Natural killer cell treated with Interleukin-12 subunit alpha and Interleukin-12 subunit beta and Interleukin-15 and Interleukin-18, amount 100 ng/mL, for 72 hours (primary cell): ENCODE measurements around the gene MYLK2. TPM values are rescaled to one million over a fixed set of nuclear protein-coding genes. Genes with fewer than 3 reads are reported as not detected.

ENCODE experiments used
- ATAC-seq, 2 donors: fragments of 150-1000 bp; cut with Tn5 transposase in 1 of 2; sonication (Bioruptor Pico), chemical (Tn5 transposase) in 1 of 2; 2 replicates each; pipeline ENCODE4 v1.10.0; 2021
- DNase-seq: peaks from one replicate; pipeline ENCODE4 v3.0.0; 2022; ENCODE audit warnings: low spot score
- H3K27ac Mint-ChIP-seq, 2 donors: 1 replicate in 1 of 2; 2 replicates in 1 of 2; pipeline ENCODE4 v1.8.0; 2022; ENCODE audit warnings: mixed read lengths in 2 of 2, mild to moderate bottlenecking in 1 of 2, moderate library complexity in 1 of 2
- H3K27me3 Mint-ChIP-seq, 2 donors: 1 replicate in 1 of 2; 2 replicates in 1 of 2; pipeline ENCODE4 v1.8.0; 2022; ENCODE audit warnings: mixed read lengths in 2 of 2
- H3K36me3 Mint-ChIP-seq: one replicate; pipeline ENCODE4 v1.8.0; 2022; ENCODE audit warnings: mixed read lengths
- H3K4me1 Mint-ChIP-seq, 2 donors: 1 replicate in 1 of 2; 2 replicates in 1 of 2; pipeline ENCODE4 v1.8.0; 2022; ENCODE audit warnings: low read depth in 2 of 2, mixed read lengths in 2 of 2, mild to moderate bottlenecking in 1 of 2
- H3K4me3 Mint-ChIP-seq: one replicate; pipeline ENCODE4 v1.8.0; 2022; ENCODE audit warnings: mixed read lengths
- H3K9me3 Mint-ChIP-seq: 2 replicates; pipeline ENCODE4 v1.8.0; 2022; ENCODE audit warnings: mixed read lengths
- total RNA-seq, 2 donors: library from RNA; stranded (reverse); gene quantifications; one replicate each; pipeline ENCODE4 v1.2.3, GENCODE V29; 2022

Gene MYLK2
- total RNA-seq, 2 donors from 2014 or later = 0.98 to 1.8 TPM

GRCh38 chr20:31870726-31871617 is 51.8 kb downstream of the MYLK2 start:
- DNase-seq (no peak), ATAC-seq (no peak)
- Mint-ChIP-seq H3K4me1 (peaks cover 11 to 15% of the 10 kb centered on the region in 2 donors), H3K27me3 (peaks cover 47 to 56% of the 10 kb centered on the region in 2 donors), H3K9me3 (no peaks in the 10 kb centered on the region), H3K36me3 (no peaks in the 10 kb centered on the region), H3K27ac (no peak overlapping the region), H3K4me3 (peak overlapping the region; percentile 82)

GRCh38 chr20:31871618-31871954 is 52.4 kb downstream of the MYLK2 start:
- Mint-ChIP-seq H3K36me3 (no peaks in the 10 kb centered on the region), H3K4me1 (peaks cover 11 to 15% of the 10 kb centered on the region in 2 donors), H3K27ac (no peak overlapping the region), H3K9me3 (no peaks in the 10 kb centered on the region), H3K27me3 (peaks cover 47 to 56% of the 10 kb centered on the region in 2 donors), H3K4me3 (peak overlapping the region; percentile 82)
- no peak for DNase-seq
- ATAC-seq = no peak

- H3K4me1 Mint-ChIP-seq = peaks cover 11 to 15% of the 10 kb centered on the region in 2 donors
- DNase-seq (no peak), ATAC-seq (no peak)
- H3K27me3 Mint-ChIP-seq = peaks cover 47 to 56% of the 10 kb centered on the region in 2 donors
- no peak overlapping the region for H3K27ac Mint-ChIP-seq
- H3K9me3 Mint-ChIP-seq = no peaks in the 10 kb centered on the region
- no peaks in the 10 kb centered on the region for H3K36me3 Mint-ChIP-seq
- H3K4me3 Mint-ChIP-seq = no peak overlapping the region
Measured at GRCh38 chr20:31872406-31872805, 53.2 kb downstream of the MYLK2 start.

- no peaks in the 10 kb centered on the region for H3K36me3 Mint-ChIP-seq
- no peak for DNase-seq
- ATAC-seq = no peak
- no peaks in the 10 kb centered on the region for H3K9me3 Mint-ChIP-seq
- peaks cover 11 to 14% of the 10 kb centered on the region in 2 donors for H3K4me1 Mint-ChIP-seq
- H3K4me3 Mint-ChIP-seq = no peak overlapping the region
- no peak overlapping the region for H3K27ac Mint-ChIP-seq
- H3K27me3 Mint-ChIP-seq = peaks cover 32 to 37% of the 10 kb centered on the region in 2 donors
Measured at GRCh38 chr20:31875671-31876070, 56.5 kb downstream of the MYLK2 start.

GRCh38 chr20:31877684-31878083 is 58.5 kb downstream of the MYLK2 start:
- Mint-ChIP-seq H3K27me3 (peaks cover 16 to 22% of the 10 kb centered on the region in 2 donors), H3K4me1 (peaks cover 6 to 15% of the 10 kb centered on the region in 2 donors), H3K27ac (no peak overlapping the region), H3K9me3 (no peaks in the 10 kb centered on the region), H3K4me3 (no peak overlapping the region), H3K36me3 (no peaks in the 10 kb centered on the region)
- no peak for DNase-seq
- no peak for ATAC-seq

- H3K36me3 Mint-ChIP-seq = no peaks in the 10 kb centered on the region
- ATAC-seq (peak; percentile 97 to 98), DNase-seq (peak; percentile 87)
- peaks cover under 1 to 16% of the 10 kb centered on the region in 2 donors for H3K27me3 Mint-ChIP-seq
- H3K4me1 Mint-ChIP-seq = peaks cover 6 to 15% of the 10 kb centered on the region in 2 donors
- H3K9me3 Mint-ChIP-seq = no peaks in the 10 kb centered on the region
- H3K27ac Mint-ChIP-seq = peak overlapping the region in 1 of 2 donors; percentile 73
- peak overlapping the region; percentile 90 for H3K4me3 Mint-ChIP-seq
Measured at GRCh38 chr20:31879143-31879987, 60.2 kb downstream of the MYLK2 start.

GRCh38 chr20:31881945-31882344 is 62.8 kb downstream of the MYLK2 start:
- H3K9me3 Mint-ChIP-seq = no peaks in the 10 kb centered on the region
- no peak overlapping the region for H3K27ac Mint-ChIP-seq
- peaks cover 6 to 15% of the 10 kb centered on the region in 2 donors for H3K4me1 Mint-ChIP-seq
- no peak for DNase-seq
- peak overlapping the region; percentile 90 for H3K4me3 Mint-ChIP-seq
- H3K27me3 Mint-ChIP-seq = peaks cover 7 to 13% of the 10 kb centered on the region in 2 donors
- H3K36me3 Mint-ChIP-seq = no peaks in the 10 kb centered on the region
- ATAC-seq = no peak

- DNase-seq (no peak), ATAC-seq (no peak)
- H3K36me3 Mint-ChIP-seq = no peaks in the 10 kb centered on the region
- H3K4me3 Mint-ChIP-seq = no peak overlapping the region
- no peak overlapping the region for H3K27ac Mint-ChIP-seq
- no peaks in the 10 kb centered on the region for H3K9me3 Mint-ChIP-seq
- H3K4me1 Mint-ChIP-seq = peaks cover 6 to 15% of the 10 kb centered on the region in 2 donors
- peaks cover 7 to 10% of the 10 kb centered on the region in 2 donors for H3K27me3 Mint-ChIP-seq
Measured at GRCh38 chr20:31883829-31884228, 64.7 kb downstream of the MYLK2 start.

Other genes starting within 250 kb of the MYLK2 start
- gene ID1, start 214.1 kb upstream of the MYLK2 start, total RNA-seq = 1 to 10 TPM in 1 of 2 donors, under 1 TPM in 1; 0.52 to 1.4 TPM
- gene COX4I2, start 181.4 kb upstream of the MYLK2 start, total RNA-seq = not detected
- gene BCL2L1, start 96.5 kb upstream of the MYLK2 start, total RNA-seq = 100 to 1,000 TPM; 140 to 325 TPM
- gene TPX2, start 80.1 kb upstream of the MYLK2 start, total RNA-seq = 100 to 1,000 TPM in 1 of 2 donors, 10 to 100 TPM in 1; 51.8 to 102 TPM
- gene FOXS1, start 26.2 kb downstream of the MYLK2 start, total RNA-seq = not detected
- not detected for gene DUSP15, start 51.2 kb downstream of the MYLK2 start, total RNA-seq
- gene TTLL9, start 51.3 kb downstream of the MYLK2 start, total RNA-seq = not detected
- gene PDRG1, start 132.7 kb downstream of the MYLK2 start, total RNA-seq = 10 to 100 TPM; 15.6 to 18.7 TPM
- under 1 TPM in 1 of 2 donors, not detected in 1; 0.05 TPM for gene XKR7, start 148.8 kb downstream of the MYLK2 start, total RNA-seq
- not detected for gene CCM2L, start 191.1 kb downstream of the MYLK2 start, total RNA-seq
- gene HCK, start 232.9 kb downstream of the MYLK2 start, total RNA-seq = under 1 TPM in 1 of 2 donors, not detected in 1; 0.14 TPM